Mesothelial cell of epicardium (in vitro differentiated cells): ENCODE results near the gene SLC23A2. TPM values are rescaled to one million over a fixed set of nuclear protein-coding genes. Genes with fewer than 3 reads are reported as not detected.

Experiments
- DNase-seq, 2 experiments: peaks; one replicate each; pipeline ENCODE4 v3.0.0; 2021; ENCODE audit warnings: low spot score in 2 of 2; ENCODE audit not compliant: unreplicated experiment in 2 of 2
- H3K27ac Mint-ChIP-seq: 2 replicates; pipeline ENCODE4 v1.8.0; 2021; ENCODE audit warnings: mixed read lengths
- H3K27me3 Mint-ChIP-seq: 2 replicates; pipeline ENCODE4 v1.8.0; 2021; ENCODE audit warnings: low read depth, mixed read lengths
- H3K36me3 Mint-ChIP-seq: 2 replicates; pipeline ENCODE4 v1.8.0; 2021; ENCODE audit warnings: mixed read lengths
- H3K4me1 Mint-ChIP-seq: 2 replicates; pipeline ENCODE4 v1.8.0; 2021; ENCODE audit warnings: mixed read lengths
- H3K4me3 Mint-ChIP-seq: 2 replicates; pipeline ENCODE4 v1.8.0; 2021; ENCODE audit warnings: mild to moderate bottlenecking, moderate library complexity, mixed read lengths
- H3K9me3 Mint-ChIP-seq: 2 replicates; pipeline ENCODE4 v1.8.0; 2021; ENCODE audit warnings: mixed read lengths
- CTCF ChIP-seq: fragments of 200-600 bp; sonication (generic); IDR thresholded peaks from one replicate; pipeline ENCODE4 v1.5.0; 2021; ENCODE audit warnings: antibody characterized with exemption; ENCODE audit not compliant: unreplicated experiment
- total RNA-seq: library from RNA; stranded (reverse); gene quantifications from 3 replicates; pipeline ENCODE4 v1.2.1, GENCODE V29; 2021

Gene SLC23A2
- total RNA-seq, 1 donor from 2014 or later = 33.7 TPM

GRCh38 chr20:4919047-4919704 is 82.1 kb downstream of the SLC23A2 start:
- Mint-ChIP-seq H3K9me3 (no peaks in the 10 kb centered on the region), H3K4me3 (no peak overlapping the region), H3K36me3 (no peaks in the 10 kb centered on the region), H3K4me1 (peaks cover 10% of the 10 kb centered on the region), H3K27ac (no peak overlapping the region), H3K27me3 (no peaks in the 10 kb centered on the region)
- DNase-seq = no peak
- no peak for TF ChIP-seq CTCF

- H3K4me3 Mint-ChIP-seq = no peak overlapping the region
- H3K36me3 Mint-ChIP-seq = no peaks in the 10 kb centered on the region
- H3K27ac Mint-ChIP-seq = no peak overlapping the region
Measured at GRCh38 chr20:4918473-4918872, 82.8 kb downstream of the SLC23A2 start.

GRCh38 chr20:4916971-4917881 is 84.1 kb downstream of the SLC23A2 start:
- Mint-ChIP-seq H3K27ac (no peak overlapping the region), H3K9me3 (no peaks in the 10 kb centered on the region), H3K4me3 (no peak overlapping the region), H3K27me3 (no peaks in the 10 kb centered on the region), H3K36me3 (peaks cover 1% of the 10 kb centered on the region), H3K4me1 (peaks cover 10% of the 10 kb centered on the region)
- DNase-seq = no peak
- TF ChIP-seq CTCF = no peak

More at GRCh38 chr20:4918473-4918872, 82.8 kb downstream of the SLC23A2 start:
- H3K27me3 Mint-ChIP-seq = no peaks in the 10 kb centered on the region
- no peaks in the 10 kb centered on the region for H3K9me3 Mint-ChIP-seq
- peaks cover 10% of the 10 kb centered on the region for H3K4me1 Mint-ChIP-seq
- DNase-seq = no peak
- TF ChIP-seq CTCF = no peak

- Mint-ChIP-seq H3K36me3 (peaks cover 14% of the 10 kb centered on the region), H3K27me3 (no peaks in the 10 kb centered on the region), H3K4me1 (peaks cover 3% of the 10 kb centered on the region), H3K4me3 (no peak overlapping the region), H3K9me3 (peaks cover 1% of the 10 kb centered on the region), H3K27ac (no peak overlapping the region)
- no peak for TF ChIP-seq CTCF
- DNase-seq = no peak
Measured at GRCh38 chr20:4913147-4913546, 88.2 kb downstream of the SLC23A2 start.

GRCh38 chr20:4912380-4913142 is 88.7 kb downstream of the SLC23A2 start:
- Mint-ChIP-seq H3K4me3 (no peak overlapping the region), H3K9me3 (peaks cover 7% of the 10 kb centered on the region), H3K27ac (no peak overlapping the region), H3K4me1 (peaks cover 3% of the 10 kb centered on the region), H3K36me3 (peaks cover 19% of the 10 kb centered on the region), H3K27me3 (no peaks in the 10 kb centered on the region)
- TF ChIP-seq CTCF = no peak
- DNase-seq = no peak
